NCI-H446 treated with DMSO at 0.1 percent for 48 hours (cell line): ENCODE data around the gene RPTOR.

ENCODE experiments used
- DNase-seq: peaks from one replicate; lab custom pipeline; 2025; lab: John Stamatoyannopoulos, UW

Gene RPTOR

DNA sequence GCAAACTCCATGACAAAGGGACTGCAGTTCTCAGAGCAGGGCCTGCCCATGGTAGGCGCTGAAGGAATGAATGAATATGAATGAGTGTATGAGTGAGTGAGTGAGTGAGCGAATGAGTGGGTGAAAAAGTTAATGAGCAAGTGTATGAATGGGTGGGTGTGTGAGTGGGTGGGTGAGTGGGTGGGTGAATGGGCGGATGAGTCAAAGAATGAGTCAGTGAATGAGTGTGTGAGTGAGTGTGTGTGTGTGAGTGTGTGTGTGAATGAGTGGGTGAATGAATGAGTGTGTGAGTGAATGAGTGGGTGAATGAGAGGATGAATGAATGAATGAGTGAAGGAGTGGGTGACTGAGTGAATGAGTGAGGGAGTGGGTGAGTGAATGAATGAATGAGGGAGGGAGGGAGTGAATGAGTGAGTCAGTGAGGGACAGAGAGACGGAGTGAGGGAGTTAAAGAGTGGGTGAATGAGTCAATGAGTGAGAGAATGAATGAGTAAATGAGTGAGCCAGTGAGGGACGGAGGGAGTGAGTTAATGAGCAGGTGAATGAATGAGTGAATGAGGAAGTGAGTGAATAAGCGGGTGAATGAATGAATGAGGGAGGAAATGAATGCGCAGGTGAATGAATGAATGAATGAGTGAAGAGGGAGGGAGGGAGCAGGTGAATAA, 435.9 kb downstream of the RPTOR start:
- DNase-seq, result no peak

DNA sequence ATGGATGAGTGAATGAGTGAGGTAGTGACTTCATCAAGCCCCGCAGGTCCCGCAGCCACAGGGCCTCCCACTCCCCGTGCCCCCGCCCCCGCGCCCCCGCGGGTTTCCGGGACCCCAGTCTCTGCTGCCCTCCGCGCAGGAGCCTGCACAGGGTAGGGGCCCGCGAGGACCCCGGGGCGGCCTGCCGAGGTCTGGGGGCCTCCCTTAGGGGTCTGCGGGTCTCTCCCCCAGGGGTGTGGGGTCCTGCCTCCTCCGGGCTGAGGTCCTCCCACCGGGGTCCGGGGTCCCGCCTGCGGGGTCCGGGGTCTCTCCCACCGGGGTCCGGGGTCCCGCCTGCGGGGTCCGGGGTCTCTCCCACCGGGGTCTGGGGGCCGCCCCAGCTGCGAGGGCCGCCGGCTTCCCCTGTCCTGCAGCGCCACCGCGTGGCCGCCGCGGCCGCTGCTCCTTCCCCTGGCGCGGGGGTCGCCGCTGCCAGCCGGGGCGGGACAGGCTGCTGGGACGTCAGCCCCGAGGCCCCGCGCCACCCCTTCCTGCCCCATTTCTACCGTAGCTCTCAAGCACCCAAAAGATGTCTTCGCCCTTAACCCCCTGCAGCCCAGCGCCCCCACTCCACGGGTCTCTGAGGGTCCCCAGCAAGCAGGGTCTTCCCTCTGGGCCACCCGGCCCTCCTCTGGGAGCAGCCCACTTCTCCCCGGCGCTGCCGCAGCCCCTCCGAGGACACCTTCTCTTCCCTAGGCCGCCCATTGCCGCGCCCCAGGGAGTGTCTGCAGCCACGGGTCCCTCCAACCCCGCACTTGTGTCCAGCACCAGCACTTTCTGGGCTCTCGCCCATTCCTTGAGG, 436.6 kb downstream of the RPTOR start:
- no peak for DNase-seq

DNA sequence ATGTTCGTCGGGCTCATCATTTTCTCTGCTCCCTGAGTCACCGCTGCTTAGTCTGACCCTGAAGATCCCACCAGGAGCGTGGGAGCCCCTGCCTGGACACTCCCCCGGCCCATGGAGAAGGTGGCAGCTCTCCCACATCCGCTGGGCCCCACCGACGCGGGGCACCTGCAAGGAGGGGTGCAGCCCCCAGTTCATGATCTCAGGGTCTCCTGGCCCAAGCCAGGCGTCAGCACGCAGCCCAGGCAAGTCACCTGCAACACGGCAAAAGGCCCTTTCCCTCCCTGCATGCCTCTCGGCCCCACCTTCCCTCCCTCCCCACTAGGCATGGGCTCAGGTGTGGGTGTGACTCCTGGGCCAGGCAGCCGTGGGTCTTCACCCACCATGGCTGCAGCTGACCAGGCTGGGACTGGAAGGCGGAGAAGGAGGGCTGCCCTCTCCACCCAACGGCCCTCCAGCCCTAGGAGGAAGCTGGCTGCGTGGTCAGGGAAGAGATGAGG, 437.3 kb downstream of the RPTOR start:
- no peak for DNase-seq

DNA sequence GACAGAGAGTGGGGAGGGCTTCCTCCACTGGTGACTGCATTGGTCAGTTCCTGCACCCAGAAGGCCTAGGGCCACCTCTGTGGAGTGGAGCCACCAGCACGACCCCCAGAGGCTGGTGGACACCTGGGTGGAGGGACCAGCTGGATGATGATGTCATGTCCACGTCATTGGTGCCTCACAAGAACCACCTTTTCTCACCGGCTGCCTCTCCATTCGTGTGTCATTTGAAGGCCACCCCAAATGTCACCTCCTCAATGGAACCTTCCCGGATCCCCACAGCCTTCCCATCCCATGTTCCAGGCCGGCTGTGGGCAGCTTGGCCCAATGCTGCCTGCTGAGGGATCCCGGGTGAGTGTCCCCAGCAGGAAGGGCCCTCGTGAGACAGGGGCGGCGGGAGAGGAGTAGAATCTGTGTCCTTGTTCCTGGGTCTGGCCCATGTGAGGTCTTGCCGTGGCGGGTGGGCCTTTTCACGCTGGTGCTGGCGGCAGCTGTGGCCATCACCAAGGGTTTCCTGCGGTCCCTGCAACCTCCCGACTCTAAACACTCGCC, 437.9 kb downstream of the RPTOR start:
- no peak for DNase-seq

DNA sequence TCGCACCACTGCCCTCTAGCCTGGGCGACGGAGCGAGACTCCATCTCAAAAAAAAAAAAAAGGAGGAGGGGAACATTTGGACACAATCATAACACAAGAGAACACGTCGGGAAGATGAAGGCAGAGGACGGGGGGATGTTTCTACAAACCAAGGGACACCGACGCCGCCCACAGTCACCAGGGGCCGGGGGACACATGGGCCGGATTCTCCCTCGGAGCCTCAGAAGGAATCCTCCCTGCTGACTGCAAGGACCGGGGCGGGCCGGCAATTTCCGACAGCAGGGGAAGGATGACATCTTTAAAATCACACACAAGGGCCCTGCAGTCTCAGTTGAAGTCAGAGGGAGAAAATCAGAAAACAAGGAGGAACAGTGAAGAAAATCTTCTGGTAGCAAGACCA, 438.9 kb downstream of the RPTOR start:
- no peak for DNase-seq

DNA sequence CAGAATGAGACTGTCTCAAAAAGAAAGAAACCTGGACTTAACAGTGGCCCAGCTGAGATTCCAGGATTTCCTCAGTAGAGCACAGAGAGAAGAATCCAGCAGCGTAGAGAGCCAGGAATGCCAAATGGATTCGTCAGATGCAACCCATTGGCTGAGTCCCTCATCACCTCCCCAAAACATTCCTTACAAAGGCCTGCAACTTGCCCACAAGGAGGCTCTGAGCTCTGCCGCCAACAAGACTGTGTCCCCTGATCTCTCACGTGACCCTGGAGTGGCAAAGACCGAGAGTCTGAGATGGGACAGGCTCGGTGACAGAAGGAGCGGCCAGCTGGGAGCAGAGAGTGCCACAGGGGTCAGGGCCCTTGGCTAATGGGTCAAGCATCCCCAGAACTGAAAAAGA, 440.1 kb downstream of the RPTOR start:
- DNase-seq, result no peak

DNA sequence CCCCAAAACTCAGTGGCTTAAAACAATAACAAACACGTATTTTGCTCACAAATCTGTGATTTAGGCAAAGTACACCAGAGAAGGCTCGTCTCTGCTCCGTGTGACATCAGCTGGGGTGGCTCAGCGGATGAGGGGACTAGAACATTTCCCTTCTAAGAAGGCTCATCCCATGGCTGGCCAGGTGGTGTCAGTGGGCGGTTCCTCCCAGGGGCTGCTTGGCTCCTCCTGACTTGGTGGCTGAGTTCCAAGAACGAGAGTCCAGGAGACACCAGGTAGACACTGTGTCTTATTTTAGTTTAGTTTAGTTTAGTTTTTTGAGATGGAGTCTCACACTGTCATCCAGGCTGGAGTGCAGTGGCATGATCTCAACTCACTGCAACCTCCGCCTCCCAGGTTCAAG, 441.4 kb downstream of the RPTOR start:
- DNase-seq, result no peak

DNA sequence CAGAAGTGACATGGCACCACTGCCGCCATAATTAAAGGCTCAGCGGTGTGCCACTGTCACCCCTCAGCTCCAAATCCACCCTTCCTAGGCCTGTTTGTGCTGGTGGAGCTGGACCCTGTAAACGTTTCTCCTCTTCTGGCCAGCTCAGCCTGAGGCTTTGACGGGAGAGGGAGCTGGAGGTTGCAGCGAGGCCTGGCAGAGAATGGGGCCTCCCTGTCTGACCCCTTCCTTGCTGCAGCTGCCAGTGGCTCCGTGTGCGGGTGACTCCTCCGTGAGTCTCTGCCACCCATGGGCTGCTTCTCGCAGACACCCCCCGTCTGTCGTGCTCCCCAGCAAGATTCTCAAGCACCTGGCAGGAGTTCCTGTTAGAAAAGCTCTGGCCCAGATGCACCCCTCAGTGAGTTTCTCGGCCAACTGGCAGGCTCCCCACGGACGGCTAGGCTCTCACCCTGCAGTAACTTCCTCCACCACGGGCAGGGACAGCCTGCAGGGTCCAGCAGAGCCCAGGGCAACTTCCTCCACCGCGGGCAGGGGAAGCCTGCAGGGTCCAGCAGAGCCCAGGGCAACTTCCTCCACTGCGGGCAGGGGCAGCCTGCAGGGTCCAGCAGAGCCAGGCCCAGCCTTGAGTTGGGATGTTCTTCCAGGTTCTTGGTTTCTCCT, 442.3 kb downstream of the RPTOR start:
- DNase-seq, result no peak

DNA sequence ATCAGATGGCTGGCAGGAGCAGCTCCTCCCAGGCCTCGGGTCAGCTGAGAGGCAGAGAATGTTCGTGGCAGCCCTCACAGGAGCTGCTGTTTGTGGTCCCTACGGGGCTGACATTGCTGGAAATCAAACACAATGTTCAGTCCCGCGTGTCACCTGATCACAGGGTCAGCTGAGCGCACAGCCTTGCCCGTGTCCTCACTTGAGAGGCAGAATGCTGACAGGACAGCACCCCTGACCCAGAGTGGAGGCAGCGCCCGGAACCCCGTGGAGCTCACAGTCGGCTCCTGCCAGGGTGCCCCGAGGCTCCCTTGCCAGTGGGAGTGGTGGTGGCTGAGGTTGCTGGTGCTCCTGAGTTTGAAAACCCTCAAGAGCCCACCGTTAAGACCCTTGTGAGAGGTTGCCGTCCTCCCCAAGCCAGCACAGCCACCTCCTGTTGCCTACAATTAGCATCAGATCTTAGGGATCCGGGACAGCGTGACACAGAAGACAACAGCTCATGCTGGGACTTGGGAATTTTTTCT, 443.4 kb downstream of the RPTOR start:
- DNase-seq, result no peak

DNA sequence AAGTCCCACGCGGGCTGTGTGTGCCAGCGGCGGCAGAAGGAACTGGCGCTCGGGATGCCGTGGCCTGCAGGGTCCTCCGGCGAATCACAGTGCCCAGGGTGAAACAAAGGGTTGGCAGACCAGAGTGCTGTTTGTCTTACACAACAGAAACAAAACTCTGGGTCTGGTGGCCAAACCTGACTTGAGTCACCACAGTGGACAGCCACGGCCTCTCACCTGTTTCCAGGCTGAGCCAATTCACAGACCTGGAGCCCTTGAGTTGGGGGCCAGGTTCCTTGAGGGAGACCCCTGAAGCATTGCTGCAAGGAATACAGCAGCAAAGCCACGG, 444.9 kb downstream of the RPTOR start:
- DNase-seq, result no peak

DNA sequence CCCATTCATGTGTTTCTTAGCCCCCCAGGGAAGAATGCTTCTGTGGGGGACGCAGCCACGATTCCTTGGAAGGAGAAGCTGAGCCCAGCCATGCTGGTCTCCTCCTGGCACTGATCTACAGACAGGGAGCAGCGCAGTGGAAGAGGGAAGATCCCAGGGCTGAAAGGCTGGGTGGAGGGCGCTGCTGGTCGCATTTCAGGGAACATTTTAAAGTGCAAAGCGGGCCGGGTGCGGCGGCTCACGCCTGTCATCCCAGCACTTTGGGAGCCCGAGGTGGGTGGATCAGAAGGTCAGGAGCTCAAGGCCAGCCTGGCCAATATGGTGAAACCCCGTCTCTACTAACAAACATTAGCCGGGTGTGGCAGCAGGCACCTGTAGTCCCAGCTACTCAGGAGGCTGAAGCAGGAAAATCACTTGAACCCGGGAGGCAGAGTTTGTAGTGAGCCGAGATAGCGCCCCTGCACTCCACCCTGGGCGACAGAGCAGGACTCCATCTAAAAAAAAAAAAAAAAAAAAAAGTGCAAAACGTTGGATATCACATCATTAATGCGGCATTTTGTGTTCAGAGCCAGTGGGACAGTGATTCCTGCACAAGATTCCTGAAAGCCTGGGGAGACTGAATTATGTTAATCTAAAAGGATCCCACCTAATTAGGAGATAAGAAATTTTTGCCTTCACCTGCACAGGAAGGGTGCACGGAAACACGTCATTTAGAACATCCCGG, 446.4 kb downstream of the RPTOR start:
- no peak for DNase-seq

DNA sequence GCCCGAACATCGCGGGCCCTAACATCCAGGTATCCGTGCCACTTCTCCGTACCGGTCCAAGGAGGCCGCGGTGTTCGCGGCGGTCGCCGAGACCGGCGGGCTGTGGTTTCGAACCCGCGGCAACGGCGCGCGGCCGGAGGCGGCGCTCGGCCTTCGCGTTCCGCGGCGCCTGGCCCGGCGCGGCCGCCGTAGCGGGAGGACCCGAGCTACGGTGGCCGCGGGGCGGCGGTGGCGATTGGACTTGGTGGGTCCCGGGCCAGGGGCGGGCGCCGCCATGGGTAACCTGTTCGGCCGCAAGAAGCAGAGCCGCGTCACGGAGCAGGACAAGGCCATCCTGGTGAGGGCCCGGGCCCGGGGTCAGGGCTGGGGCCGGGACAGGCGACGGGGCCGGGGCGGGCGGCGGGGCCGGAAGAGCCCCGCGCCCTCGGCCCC, 447.0 kb downstream of the RPTOR start, which contains the start of gene CHMP6:
Gene CHMP6 (plus strand): TSS at position 197 of the 432 bp plus-strand sequence. CDS start 78 bp downstream, at position 275.
- peak; percentile 25 for DNase-seq

DNA sequence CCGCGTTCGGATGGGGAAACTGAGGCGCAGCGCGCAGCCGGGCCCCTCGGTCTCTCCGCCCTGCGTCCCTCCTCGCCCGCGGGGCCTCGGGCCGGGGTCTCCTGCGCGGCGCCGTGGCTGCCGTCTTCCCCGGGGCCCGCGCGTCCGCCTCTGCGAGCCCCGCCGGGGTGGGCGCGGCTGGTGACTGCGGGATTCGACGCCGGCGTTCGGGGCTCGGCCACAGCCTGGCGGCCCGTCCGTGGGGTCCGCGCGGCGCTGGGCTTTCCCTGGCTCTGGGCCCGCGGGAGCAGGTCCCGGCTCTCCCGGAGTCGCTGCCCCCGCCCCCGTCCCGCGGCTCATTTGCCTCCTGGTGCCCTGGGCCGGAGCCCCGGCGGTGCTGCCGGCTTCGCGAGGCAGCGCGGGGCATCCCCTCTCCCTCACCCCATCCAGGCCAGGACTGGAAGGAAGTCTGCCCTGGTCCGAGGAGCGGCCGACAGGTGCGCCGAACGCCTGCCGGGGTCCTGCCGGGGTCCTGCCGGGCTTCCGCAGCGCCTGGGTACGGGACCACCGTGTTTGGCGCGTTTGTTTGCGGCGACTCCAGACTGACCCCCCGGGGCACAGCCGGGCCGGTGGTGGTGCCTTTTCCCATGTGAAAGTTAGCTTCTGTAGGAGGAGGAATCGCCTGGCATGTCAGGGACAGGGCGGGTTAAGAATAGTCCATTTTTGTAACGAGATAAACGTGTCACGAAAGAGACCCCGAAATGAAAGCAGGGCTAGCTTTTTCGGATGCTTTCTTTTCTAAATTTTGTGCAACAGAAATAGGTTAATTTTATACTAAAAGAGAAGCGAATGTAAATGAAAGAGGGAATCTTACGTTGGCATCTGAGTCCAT, 447.7 kb downstream of the RPTOR start:
- no peak for DNase-seq

DNA sequence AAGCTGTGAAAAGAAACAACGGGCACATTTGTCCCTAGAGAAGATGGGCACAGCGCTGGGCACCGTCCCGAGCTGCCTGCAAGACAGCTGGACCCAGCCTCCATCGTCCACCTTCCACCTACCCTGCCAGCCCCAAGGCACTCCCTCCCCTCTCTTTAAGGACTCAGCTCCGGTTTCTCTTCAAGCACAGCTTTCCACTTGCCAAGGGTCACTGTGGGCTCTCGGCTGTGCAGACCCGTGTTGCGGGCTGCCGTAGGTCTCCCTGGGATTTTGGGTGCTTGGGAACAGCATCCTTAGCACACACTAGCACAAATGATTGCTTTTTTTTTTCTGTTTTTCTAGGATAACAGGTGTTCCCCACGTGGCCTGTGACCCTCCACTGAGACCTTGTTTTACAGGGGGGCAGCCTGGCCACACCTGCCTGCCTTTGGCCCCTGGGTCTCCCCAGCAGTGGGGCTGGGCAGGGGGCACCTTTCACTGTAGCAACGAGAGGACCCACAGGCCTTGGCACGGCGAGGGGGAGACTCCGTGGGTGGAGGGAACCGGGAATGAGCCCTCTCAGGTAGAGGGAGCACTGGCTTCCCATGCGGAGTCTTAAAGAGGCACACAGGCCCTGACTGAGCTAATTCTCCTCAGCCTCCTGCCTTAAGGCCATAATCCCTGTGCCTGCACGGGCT, 448.4 kb downstream of the RPTOR start:
- DNase-seq, result no peak

DNA sequence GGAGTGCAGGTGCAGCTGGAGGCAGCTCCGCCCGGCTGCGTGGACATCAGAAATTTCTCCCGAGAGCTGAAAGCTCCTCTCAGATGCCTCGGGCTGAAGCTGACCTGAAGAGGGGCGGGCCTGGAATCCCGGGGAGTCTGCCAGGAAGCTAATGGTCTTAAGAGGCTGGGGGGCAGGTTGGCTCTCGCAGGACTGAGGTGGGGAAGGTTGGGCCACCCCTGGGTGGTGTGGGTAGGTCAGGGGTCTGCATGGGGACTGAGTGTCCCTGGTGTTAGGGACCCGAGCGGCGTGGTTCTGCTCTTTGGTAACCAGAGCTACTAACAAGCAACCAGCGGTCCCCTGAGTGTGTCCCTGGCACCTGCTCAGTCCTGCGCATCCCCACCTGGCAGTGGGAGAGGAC, 450.5 kb downstream of the RPTOR start:
- no peak for DNase-seq

DNA sequence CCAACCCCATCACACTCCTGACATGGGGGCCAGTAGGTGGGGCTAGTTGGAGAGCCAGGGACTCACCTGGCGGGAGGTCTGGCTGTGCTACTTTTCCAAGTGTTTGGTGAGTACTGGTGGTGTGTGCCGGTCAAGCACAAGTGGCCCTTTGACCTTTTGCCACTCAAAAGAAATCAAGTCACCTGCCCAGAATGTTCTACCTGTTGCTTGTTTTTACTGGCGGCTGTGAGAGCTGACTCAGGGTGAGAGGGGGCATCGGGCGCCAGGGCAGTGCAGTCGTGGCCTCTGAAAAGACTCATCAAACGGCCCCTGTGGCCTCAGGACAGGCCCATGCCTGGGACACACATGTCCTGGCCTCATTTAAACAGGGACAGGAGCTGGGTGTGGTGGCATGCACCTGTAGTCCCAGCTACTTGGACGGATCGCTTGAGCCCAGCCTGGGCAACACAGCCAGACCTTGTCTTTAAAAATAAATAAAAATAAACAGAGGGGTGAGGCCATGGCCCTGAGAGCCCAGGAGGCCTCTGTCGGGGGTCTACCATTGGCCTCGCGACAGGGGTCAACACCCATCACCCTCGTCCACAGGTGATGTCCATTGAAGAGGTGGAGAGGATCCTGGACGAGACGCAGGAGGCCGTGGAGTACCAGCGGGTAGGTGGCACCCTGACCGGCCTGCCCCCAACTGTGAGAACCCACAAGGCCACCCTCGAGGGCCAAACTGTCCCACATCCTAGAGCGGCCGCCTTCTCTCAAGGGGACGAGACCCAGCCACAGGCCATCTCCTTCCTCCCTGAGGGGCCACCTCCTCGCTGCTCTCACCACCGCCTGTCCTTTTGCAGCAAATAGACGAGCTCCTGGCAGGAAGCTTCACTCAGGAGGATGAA, 452.0 kb downstream of the RPTOR start:
- DNase-seq, result no peak

DNA sequence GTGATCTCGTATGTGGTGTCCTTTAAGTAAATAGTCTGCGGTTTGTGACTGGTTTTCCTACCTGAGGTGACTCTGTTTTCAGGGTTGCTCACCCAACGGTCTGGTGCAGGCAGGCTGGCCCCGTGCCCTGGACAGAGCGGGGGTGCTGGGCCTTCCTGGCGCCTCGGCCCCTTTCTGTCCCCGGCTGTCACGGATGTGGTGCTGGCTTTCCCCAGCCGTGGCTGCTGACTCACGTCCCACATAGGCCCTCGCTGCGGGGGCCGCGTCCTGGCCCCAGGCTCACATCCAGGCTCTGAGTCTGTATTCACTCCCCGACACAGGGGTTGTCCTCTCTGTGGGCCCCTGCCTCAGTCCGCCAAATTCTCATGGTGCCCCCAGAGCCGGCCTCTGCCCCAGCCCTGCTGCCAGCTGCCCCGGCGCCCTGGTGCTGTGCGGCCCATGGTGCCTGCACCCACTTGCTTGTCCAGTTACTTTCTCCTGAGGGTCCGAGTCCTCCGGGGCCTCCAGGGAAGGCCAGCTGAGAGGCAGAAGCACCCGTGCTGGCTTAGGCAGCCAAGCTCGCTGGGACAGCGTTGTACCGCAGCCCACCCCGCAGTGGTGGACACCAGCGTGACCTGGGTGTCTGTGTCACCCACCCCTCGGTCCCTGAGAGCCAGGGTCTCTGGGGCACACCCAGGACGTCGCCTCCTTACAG, 452.9 kb downstream of the RPTOR start:
- DNase-seq, result no peak

DNA sequence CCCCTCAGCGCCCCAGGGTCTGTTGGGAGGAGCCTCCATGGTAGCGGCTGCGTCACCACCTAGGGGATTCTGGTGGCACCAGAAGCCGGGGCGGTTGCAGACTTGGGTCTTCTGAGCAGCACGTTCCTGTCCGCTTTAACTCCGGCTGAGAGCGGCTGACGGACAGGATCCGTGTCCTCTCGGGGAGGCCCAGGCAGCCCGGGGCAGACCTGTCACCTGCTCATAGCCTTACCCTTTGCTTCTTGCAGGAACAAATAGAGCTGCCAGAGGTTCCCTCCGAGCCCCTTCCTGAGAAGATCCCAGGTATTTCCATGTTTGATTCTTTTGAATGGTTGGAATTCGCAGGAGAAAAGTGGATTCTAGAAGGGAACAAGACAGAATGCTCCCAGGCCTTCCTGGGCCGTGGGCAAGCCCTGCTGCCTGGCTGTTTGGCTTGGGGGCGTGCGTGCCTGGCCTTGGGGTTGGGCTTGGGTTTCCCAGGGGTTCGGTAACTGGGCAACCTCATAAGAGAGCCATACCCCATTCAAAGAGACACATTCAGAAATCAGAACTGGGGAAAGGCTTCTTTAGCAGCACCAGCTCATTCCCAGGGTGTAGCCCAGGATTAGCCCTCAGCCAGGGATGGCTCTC, 453.6 kb downstream of the RPTOR start:
- no peak for DNase-seq
